Upper lobe of right lung (tissue), 1 donor: ENCODE results near the gene RCL1. TPM values are rescaled to one million over a fixed set of nuclear protein-coding genes. Genes with fewer than 3 reads are reported as not detected.

Source experiments
- ATAC-seq: fragments of 200-7000 bp; cut with Tn5 transposase; one replicate; pipeline ENCODE4 v1.9.1; 2020; ENCODE audit warnings: mild to moderate bottlenecking, moderate library complexity
- DNase-seq: peaks from one replicate; pipeline ENCODE4 v3.0.0-alpha.2; 2020
- H3K27ac ChIP-seq: fragments of 200-600 bp; one replicate; pipeline ENCODE4 v1.8.0; 2022
- H3K27me3 ChIP-seq: fragments of 200-600 bp; one replicate; pipeline ENCODE4 v1.8.0; 2022; ENCODE audit warnings: mild to moderate bottlenecking
- H3K36me3 ChIP-seq: fragments of 200-600 bp; one replicate; pipeline ENCODE4 v1.8.0; 2022
- H3K4me1 ChIP-seq: fragments of 200-600 bp; one replicate; pipeline ENCODE4 v1.8.0; 2022
- H3K4me3 ChIP-seq: fragments of 200-600 bp; one replicate; pipeline ENCODE4 v1.8.0; 2022; ENCODE audit warnings: mild to moderate bottlenecking
- H3K9me3 ChIP-seq: fragments of 200-600 bp; one replicate; pipeline ENCODE4 v1.8.0; 2022
- intact Hi-C: fragments of 100-400 bp; cut with DNase I; formaldehyde crosslinking; loops from one replicate; pipeline ENCODE4 v1.11.0; 2022
- total RNA-seq: library from RNA; stranded (reverse); fragmentation: NEBNext Ultra II Directional; extraction: Animal tissue kit (Norgen Biotek cat#: 25700); gene quantifications from one replicate; pipeline ENCODE4 v1.2.1, GENCODE V29; 2021
- TF ChIP-seq, protein P1 (sequence below): fragments of 200-600 bp; IDR thresholded peaks from one replicate; pipeline ENCODE4 v1.8.0; 2022; ENCODE audit warnings: antibody characterized with exemption
- donor health status: DM: no; HTN: yes; CAD: no; lungs with severe emphysema.

Gene RCL1
- total RNA-seq, 1 donor from 2014 or later: 19.6 TPM

- Histone ChIP-seq H3K9me3 (no peaks in the 10 kb centered on the region), H3K27me3 (no peaks in the 10 kb centered on the region), H3K4me3 (no peak overlapping the region), H3K36me3 (no peaks in the 10 kb centered on the region), H3K4me1 (peaks cover 6% of the 10 kb centered on the region), H3K27ac (no peak overlapping the region)
- intact Hi-C loops: no loop called here
- ATAC-seq: peak; percentile 42
- TF ChIP-seq, protein P1, sequence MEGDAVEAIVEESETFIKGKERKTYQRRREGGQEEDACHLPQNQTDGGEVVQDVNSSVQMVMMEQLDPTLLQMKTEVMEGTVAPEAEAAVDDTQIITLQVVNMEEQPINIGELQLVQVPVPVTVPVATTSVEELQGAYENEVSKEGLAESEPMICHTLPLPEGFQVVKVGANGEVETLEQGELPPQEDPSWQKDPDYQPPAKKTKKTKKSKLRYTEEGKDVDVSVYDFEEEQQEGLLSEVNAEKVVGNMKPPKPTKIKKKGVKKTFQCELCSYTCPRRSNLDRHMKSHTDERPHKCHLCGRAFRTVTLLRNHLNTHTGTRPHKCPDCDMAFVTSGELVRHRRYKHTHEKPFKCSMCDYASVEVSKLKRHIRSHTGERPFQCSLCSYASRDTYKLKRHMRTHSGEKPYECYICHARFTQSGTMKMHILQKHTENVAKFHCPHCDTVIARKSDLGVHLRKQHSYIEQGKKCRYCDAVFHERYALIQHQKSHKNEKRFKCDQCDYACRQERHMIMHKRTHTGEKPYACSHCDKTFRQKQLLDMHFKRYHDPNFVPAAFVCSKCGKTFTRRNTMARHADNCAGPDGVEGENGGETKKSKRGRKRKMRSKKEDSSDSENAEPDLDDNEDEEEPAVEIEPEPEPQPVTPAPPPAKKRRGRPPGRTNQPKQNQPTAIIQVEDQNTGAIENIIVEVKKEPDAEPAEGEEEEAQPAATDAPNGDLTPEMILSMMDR: no peak
- no peak for DNase-seq
Measured at GRCh38 chr9:4822057-4822456, 29.3 kb downstream of the RCL1 start.

DNA sequence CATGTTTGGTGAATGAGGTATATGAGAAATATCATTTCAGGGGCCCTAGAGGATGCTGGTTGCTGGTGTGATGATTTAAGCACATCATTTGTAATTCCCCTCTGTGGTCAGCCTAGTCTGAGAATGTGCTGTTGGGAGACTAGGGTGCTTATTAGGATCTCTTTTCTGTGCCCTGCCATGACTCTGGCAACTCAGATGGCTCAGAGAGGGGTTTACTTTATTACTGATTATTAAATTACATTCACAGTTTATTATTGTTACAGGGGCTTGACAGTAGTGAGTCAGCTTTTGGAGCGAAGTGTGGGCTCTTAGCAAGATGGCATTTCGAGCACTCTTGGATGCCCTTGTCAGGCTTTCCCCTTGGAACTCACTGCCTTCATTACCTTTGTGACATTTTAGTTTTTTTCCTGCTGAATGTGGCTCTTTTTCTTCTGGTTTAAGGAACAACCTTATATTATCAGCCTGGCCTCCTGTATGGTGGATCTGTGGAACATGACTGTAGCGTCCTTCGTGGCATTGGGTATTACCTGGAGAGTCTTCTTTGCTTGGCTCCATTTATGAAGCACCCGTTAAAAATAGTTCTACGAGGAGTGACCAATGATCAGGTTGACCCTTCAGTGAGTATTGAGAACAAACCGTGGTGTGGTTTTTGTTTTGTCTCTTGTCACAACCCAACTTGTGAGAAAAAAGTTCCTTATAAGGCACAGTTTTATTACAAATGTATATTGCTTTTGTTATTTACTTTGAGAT lies 33.8 kb downstream of the RCL1 start:
- TF ChIP-seq, protein P1: no peak
- Histone ChIP-seq H3K27me3 (no peaks in the 10 kb centered on the region), H3K4me3 (no peak overlapping the region), H3K9me3 (no peaks in the 10 kb centered on the region), H3K27ac (no peak overlapping the region), H3K36me3 (no peaks in the 10 kb centered on the region), H3K4me1 (peaks cover 11% of the 10 kb centered on the region)
- no peak for DNase-seq
- ATAC-seq: peak; percentile 48
- intact Hi-C loops: no loop called here

- Histone ChIP-seq H3K27me3 (no peaks in the 10 kb centered on the region), H3K36me3 (no peaks in the 10 kb centered on the region), H3K27ac (no peak overlapping the region), H3K4me3 (no peak overlapping the region), H3K4me1 (peaks cover 10% of the 10 kb centered on the region), H3K9me3 (no peaks in the 10 kb centered on the region)
- ATAC-seq (no peak), DNase-seq (no peak)
- intact Hi-C loops: no loop called here
- TF ChIP-seq, protein P1: no peak
Measured at GRCh38 chr9:4827224-4827623, 34.5 kb downstream of the RCL1 start.

GRCh38 chr9:4828761-4829160 lies 36.0 kb downstream of the RCL1 start:
- DNase-seq (no peak), ATAC-seq (no peak)
- TF ChIP-seq, protein P1: no peak
- H3K27ac ChIP-seq: no peak overlapping the region
- H3K27me3 ChIP-seq: no peaks in the 10 kb centered on the region
- intact Hi-C loops: no loop called here
- peaks cover 10% of the 10 kb centered on the region for H3K4me1 ChIP-seq
- no peaks in the 10 kb centered on the region for H3K9me3 ChIP-seq
- no peak overlapping the region for H3K4me3 ChIP-seq
- no peaks in the 10 kb centered on the region for H3K36me3 ChIP-seq

DNA sequence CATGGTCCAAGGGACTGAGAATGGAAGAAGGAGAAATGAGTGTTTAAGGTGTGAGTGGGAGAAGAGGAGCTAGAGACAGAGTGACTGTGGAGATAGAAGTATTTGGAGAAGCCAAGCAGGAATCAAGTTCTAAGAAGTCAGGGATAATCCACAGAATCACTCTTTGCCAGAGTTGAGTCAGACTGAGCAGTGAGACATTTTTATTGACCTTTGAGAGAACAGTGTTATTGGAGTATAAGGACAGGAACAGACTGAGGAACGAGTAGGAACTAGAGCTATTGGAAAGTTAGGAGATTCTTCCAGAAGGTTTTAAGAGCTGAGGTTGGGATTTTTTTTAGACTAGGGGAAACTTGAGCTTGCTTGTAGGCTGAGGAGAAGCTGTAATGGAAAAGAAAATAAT lies 37.2 kb downstream of the RCL1 start:
- Histone ChIP-seq H3K27me3 (no peaks in the 10 kb centered on the region), H3K27ac (no peak overlapping the region), H3K36me3 (no peaks in the 10 kb centered on the region), H3K9me3 (no peaks in the 10 kb centered on the region), H3K4me1 (peaks cover 10% of the 10 kb centered on the region), H3K4me3 (no peak overlapping the region)
- no peak for ATAC-seq
- TF ChIP-seq, protein P1: no peak
- DNase-seq: no peak
- intact Hi-C loops: no loop called here
